WERI-Rb-1 (cell line): Measurements from ENCODE around the gene SRI.
A peak's percentile ranks its signal among the peaks of the same experiment; 100 is the strongest.

Experiments
- DNase-seq: peaks from one replicate; pipeline ENCODE4 v3.0.0-alpha.2; 2020
- H3K27ac ChIP-seq: fragments of 250-450 bp; sonication (Bioruptor Pico); 2 replicates; pipeline ENCODE4 v1.5.1; 2020; ENCODE audit warnings: mild to moderate bottlenecking, moderate library complexity
- H3K27me3 ChIP-seq: fragments of 250-450 bp; sonication (Bioruptor Pico); 2 replicates; pipeline ENCODE4 v1.5.1; 2021; ENCODE audit warnings: mild to moderate bottlenecking, low read depth, moderate library complexity; ENCODE audit not compliant: insufficient read depth, severe bottlenecking
- H3K36me3 ChIP-seq: fragments of 250-450 bp; sonication (Bioruptor Pico); 2 replicates; pipeline ENCODE4 v1.5.1; 2020; ENCODE audit warnings: mild to moderate bottlenecking, moderate library complexity
- H3K4me3 ChIP-seq: 2 replicates; pipeline ENCODE4 v1.5.1; 2011; ENCODE audit warnings: low read depth, mild to moderate bottlenecking, control low read depth, low read length
- H3K9me3 ChIP-seq: fragments of 250-450 bp; sonication (Bioruptor Pico); 2 replicates; pipeline ENCODE4 v1.5.1; 2021; ENCODE audit warnings: mild to moderate bottlenecking, moderate library complexity; ENCODE audit not compliant: severe bottlenecking
- TF ChIP-seq, protein P1 (sequence below): IDR thresholded peaks from 2 replicates; pipeline ENCODE4 v1.5.1; 2011; ENCODE audit warnings: low read depth, mild to moderate bottlenecking, control low read depth, inconsistent platforms, low read length

Gene SRI

DNA sequence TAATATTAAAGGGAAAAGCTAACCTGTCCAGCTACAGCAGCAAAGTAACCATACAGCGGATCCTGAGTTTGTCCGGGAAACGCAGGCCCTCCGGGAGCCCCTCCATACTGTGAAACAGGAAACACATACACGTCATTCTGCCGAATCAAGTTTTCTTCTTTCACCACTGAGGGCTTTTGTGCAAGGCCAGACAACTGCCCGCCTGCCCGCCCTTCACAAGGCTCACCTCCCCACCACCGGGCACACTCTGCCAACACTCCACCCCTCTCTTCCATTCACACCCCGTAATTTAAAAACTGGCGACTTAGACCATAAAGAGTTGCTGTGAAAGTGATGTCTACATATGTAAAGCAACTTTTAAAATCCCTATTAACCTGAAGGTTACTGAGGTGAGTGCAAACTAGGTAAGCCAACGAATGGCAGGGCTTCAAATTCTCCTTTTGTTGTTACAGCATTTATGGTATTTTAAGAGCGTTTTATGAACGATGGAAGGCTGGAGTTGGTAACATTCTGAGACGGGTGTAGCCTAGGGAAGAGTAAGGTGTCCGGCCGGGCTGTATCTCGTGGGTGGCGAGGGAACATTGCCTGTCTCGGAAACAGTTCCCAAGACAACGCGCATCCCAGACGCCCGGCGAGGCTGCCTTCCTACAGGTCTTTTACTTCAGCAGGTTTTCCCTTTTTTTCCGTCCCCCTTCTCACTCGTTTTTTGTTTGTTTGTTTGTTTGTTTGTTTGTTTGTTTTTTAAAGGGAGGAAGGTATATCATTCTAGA is 817 bp downstream of the SRI start:
- TF ChIP-seq, protein P1, sequence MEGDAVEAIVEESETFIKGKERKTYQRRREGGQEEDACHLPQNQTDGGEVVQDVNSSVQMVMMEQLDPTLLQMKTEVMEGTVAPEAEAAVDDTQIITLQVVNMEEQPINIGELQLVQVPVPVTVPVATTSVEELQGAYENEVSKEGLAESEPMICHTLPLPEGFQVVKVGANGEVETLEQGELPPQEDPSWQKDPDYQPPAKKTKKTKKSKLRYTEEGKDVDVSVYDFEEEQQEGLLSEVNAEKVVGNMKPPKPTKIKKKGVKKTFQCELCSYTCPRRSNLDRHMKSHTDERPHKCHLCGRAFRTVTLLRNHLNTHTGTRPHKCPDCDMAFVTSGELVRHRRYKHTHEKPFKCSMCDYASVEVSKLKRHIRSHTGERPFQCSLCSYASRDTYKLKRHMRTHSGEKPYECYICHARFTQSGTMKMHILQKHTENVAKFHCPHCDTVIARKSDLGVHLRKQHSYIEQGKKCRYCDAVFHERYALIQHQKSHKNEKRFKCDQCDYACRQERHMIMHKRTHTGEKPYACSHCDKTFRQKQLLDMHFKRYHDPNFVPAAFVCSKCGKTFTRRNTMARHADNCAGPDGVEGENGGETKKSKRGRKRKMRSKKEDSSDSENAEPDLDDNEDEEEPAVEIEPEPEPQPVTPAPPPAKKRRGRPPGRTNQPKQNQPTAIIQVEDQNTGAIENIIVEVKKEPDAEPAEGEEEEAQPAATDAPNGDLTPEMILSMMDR: no peak
- peak; percentile 24 for DNase-seq
- Histone ChIP-seq H3K9me3 (no peaks in the 10 kb centered on the region), H3K36me3 (peaks cover 31% of the 10 kb centered on the region; the same call in 1 of the 2 replicates), H3K27me3 (no peaks in the 10 kb centered on the region), H3K27ac (no peak overlapping the region), H3K4me3 (peak overlapping the region; percentile 82)

DNA sequence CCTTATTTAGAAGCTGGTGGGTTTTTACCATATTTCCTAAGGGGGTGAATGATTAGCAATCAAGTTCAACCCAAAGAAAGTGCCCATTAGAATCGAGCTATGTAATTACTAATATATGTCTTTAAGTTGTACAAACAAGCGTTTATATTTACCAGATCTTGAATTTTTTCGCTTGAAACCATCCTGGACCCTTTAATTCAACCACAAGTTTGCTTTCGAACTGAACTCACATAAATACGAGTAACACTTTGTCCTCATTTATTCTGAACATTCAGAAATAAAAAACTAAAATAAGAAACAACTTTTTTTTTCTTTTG is 1.5 kb downstream of the SRI start:
- DNase-seq: no peak
- Histone ChIP-seq H3K27ac (no peak overlapping the region), H3K27me3 (no peaks in the 10 kb centered on the region), H3K36me3 (peaks cover 38% of the 10 kb centered on the region), H3K9me3 (no peaks in the 10 kb centered on the region), H3K4me3 (no peak overlapping the region)
- TF ChIP-seq, protein P1: no peak

DNA sequence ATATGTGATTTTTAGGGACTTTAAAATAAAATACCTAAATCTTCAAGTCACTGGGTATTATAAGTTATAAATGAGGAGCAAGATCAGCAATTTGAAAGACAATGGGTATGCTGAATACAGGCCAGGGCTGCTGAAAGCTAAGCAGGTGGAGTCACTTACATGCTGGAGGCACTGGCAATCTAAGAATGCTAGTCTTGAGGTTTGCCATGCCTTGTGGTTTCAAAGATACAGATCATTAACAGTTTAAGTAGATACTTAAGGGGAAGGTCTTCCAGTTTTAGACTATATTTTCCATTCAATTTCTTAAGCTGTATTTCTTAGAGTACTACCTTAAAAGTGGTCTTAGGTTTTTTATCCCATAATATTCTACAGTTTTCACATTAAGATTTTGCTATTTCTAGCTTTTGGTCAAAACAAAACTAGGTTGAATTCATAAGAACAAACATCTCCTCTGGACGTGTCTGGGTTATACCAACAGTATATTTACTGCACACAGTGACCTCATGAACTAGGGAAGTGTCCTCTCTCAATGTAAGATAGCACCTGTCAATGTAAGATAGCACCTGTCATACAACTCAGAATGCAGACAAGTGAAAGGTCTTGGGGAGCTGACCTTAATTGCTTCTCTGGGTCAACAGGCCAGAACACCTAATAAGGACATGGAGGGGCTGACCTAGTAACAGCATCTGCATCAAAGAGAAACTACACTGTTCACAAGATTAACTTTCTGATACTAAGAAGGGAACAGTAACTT is 2.0 kb downstream of the SRI start:
- Histone ChIP-seq H3K27me3 (no peaks in the 10 kb centered on the region), H3K9me3 (no peaks in the 10 kb centered on the region), H3K36me3 (peaks cover 41% of the 10 kb centered on the region), H3K4me3 (no peak overlapping the region), H3K27ac (no peak overlapping the region)
- no peak for DNase-seq
- TF ChIP-seq, protein P1: no peak

DNA sequence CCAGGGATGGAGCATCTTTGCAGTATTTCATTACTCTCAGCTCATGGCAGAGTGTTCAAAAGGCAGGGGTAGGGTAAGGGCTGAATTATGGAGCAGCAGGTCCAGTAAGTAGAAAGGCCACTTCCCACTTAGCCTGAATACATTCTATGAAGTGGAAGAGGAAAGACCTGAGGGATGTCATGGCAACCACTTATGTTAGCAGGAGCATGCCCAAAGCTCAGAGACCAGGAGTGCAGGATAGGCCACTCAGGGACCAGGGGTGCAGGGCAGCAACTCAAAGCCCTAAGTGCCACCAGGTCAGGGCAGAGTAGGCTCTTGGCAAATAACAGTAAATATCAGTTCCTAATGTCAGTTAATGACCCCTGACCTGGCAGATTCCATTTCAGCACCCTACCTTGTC is 3.6 kb downstream of the SRI start:
- H3K4me3 ChIP-seq: no peak overlapping the region
- H3K27ac ChIP-seq: no peak overlapping the region
- no peaks in the 10 kb centered on the region for H3K27me3 ChIP-seq
- peaks cover 45% of the 10 kb centered on the region for H3K36me3 ChIP-seq
- TF ChIP-seq, protein P1: no peak
- no peaks in the 10 kb centered on the region for H3K9me3 ChIP-seq
- DNase-seq: no peak

DNA sequence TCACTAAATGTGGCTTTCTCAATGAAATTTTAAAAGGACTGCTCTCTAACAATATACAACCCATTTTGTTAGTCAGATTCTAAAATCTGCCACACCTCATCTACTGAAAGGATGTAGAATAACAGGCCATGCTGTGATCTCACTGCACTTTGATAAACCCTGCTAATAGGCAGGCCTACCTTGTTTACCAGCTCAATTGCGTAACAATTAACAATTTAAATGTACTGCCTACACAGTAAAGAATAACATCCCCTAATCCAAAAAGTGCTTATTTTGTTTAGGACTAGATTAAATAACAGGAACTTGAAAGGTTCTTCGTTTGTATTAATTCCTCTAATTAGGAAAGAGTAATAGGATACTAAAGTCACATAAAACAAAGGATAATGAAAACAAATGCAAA is 4.5 kb downstream of the SRI start:
- DNase-seq: no peak
- Histone ChIP-seq H3K36me3 (peaks cover 45% of the 10 kb centered on the region), H3K9me3 (no peaks in the 10 kb centered on the region), H3K27ac (no peak overlapping the region), H3K27me3 (no peaks in the 10 kb centered on the region), H3K4me3 (no peak overlapping the region)
- TF ChIP-seq, protein P1: no peak

DNA sequence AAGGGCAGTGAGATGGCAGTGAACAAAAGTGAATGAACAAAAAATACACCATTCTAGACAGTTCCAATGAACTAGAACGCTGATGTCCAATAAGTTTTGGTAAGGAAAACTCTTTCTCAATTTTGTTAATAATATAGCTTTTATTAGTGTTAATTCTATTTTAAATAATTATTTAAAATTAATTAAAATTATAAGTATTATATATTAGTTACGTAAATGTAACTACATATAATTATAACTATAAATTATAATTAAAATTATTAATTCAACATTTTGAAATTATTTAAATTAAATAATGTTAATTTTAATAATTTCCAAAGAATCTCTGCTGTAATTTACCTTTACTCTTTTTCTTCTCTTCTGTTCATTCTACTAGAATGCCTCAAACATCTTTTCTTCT is 5.4 kb downstream of the SRI start:
- Histone ChIP-seq H3K9me3 (no peaks in the 10 kb centered on the region), H3K27me3 (no peaks in the 10 kb centered on the region), H3K4me3 (no peak overlapping the region), H3K27ac (no peak overlapping the region), H3K36me3 (peaks cover 49% of the 10 kb centered on the region)
- TF ChIP-seq, protein P1: no peak
- DNase-seq: no peak
